Measurements from ENCODE around the gene GLOD5. TPM values are rescaled to one million over a fixed set of nuclear protein-coding genes. Genes with fewer than 3 reads are reported as not detected.
A peak's percentile ranks its signal among the peaks of the same experiment; 100 is the strongest.

GLOD5 gene
- not detected in 2 replicates for total RNA-seq (2022)
- Bru-seq, nascent RNA = not detected
- not detected for BruChase-seq, experiment 1, labeled RNA remaining after a 6-hour chase
- not detected for BruChase-seq, experiment 2, labeled RNA remaining after a 2-hour chase
- long read RNA-seq = 0 reads

- POLR2A ChIA-PET = no interaction called here
- TF ChIP-seq CTCF (IDR thresholded peaks at IDR 0.05; ENCODE audit: unreplicated experiment) = peak; percentile 17
- intact Hi-C loops (cut with micrococcal nuclease) = loop anchor here (2.0 to 5.0 kb wide), 2 partner anchors 150 to 281 kb away; partner anchors contain the start of genes SLC35A2 and TFE3
- Mint-ChIP-seq H3K36me3 (ENCODE audit: insufficient read depth, unreplicated experiment) (no peaks in the 10 kb centered on the region), H3K4me1 (ENCODE audit: insufficient read depth, unreplicated experiment) (no peaks in the 10 kb centered on the region), H3K9me3 (ENCODE audit: unreplicated experiment) (no peaks in the 10 kb centered on the region), H3K27me3 (ENCODE audit: insufficient read depth, unreplicated experiment) (peaks cover 11% of the 10 kb centered on the region), H3K27ac (ENCODE audit: low read depth, unreplicated experiment) (peak within 1 kb of the TSS; percentile 65), H3K4me3 (ENCODE audit: unreplicated experiment) (no peak within 1 kb of the TSS)
- peak; percentile 69 for DNase-seq (ENCODE audit: unreplicated experiment)
- CTCF ChIA-PET = interaction anchor here (0.6 to 1.5 kb wide), 10 partner anchors 26 to 1337 kb away, joined by 3 to 6 read pairs (median 4); partner anchors contain the start of gene SLC35A2
- BruUV-seq (replicated peaks) = no TSS peak
Observed at GRCh38 chrX:48761674-48762471, at the start of gene GLOD5. TSS of gene GLOD5 (plus strand) at chrX:48761747. CDS start at chrX:48761791, 44 bp downstream.

GRCh38 chrX:48711929-48712505 is 49.5 kb upstream of the GLOD5 start:
- Mint-ChIP-seq H3K36me3 (ENCODE audit: insufficient read depth, unreplicated experiment) (no peaks in the 10 kb centered on the region), H3K4me3 (ENCODE audit: unreplicated experiment) (no peak overlapping the region), H3K27me3 (ENCODE audit: insufficient read depth, unreplicated experiment) (no peaks in the 10 kb centered on the region), H3K27ac (ENCODE audit: low read depth, unreplicated experiment) (no peak overlapping the region), H3K9me3 (ENCODE audit: unreplicated experiment) (peaks cover 8% of the 10 kb centered on the region), H3K4me1 (ENCODE audit: insufficient read depth, unreplicated experiment) (peaks cover 18% of the 10 kb centered on the region)
- intact Hi-C loops (cut with micrococcal nuclease) = no loop called here
- DNase-seq (ENCODE audit: unreplicated experiment) = no peak
- no TSS peak for BruUV-seq (replicated peaks)
- CTCF ChIA-PET = interaction anchor here (1.8 kb wide), 1 partner anchor 64 kb away, joined by 5 read pairs; no protein-coding TSS in a partner anchor
- TF ChIP-seq CTCF (IDR thresholded peaks at IDR 0.05; ENCODE audit: unreplicated experiment) = no peak
- POLR2A ChIA-PET = no interaction called here

- H3K9me3 Mint-ChIP-seq (ENCODE audit: unreplicated experiment) = peaks cover 16% of the 10 kb centered on the region
- H3K27ac Mint-ChIP-seq (ENCODE audit: low read depth, unreplicated experiment) = no peak overlapping the region
- H3K27me3 Mint-ChIP-seq (ENCODE audit: insufficient read depth, unreplicated experiment) = no peaks in the 10 kb centered on the region
- ChIA-PET CTCF (no interaction called here), POLR2A (no interaction called here)
- H3K4me1 Mint-ChIP-seq (ENCODE audit: insufficient read depth, unreplicated experiment) = peaks cover 18% of the 10 kb centered on the region
- no peak for DNase-seq (ENCODE audit: unreplicated experiment)
- H3K4me3 Mint-ChIP-seq (ENCODE audit: unreplicated experiment) = no peak overlapping the region
- no peaks in the 10 kb centered on the region for H3K36me3 Mint-ChIP-seq (ENCODE audit: insufficient read depth, unreplicated experiment)
- no peak for TF ChIP-seq CTCF (IDR thresholded peaks at IDR 0.05; ENCODE audit: unreplicated experiment)
- intact Hi-C loops (cut with micrococcal nuclease) = no loop called here
- no TSS peak for BruUV-seq (replicated peaks)
Observed at GRCh38 chrX:48713847-48714246, 47.7 kb upstream of the GLOD5 start.

GRCh38 chrX:48714573-48714972 is 47.0 kb upstream of the GLOD5 start:
- BruUV-seq (replicated peaks) = no TSS peak
- Mint-ChIP-seq H3K4me3 (ENCODE audit: unreplicated experiment) (no peak overlapping the region), H3K27me3 (ENCODE audit: insufficient read depth, unreplicated experiment) (no peaks in the 10 kb centered on the region), H3K36me3 (ENCODE audit: insufficient read depth, unreplicated experiment) (no peaks in the 10 kb centered on the region), H3K27ac (ENCODE audit: low read depth, unreplicated experiment) (no peak overlapping the region), H3K4me1 (ENCODE audit: insufficient read depth, unreplicated experiment) (peaks cover 18% of the 10 kb centered on the region), H3K9me3 (ENCODE audit: unreplicated experiment) (peaks cover 16% of the 10 kb centered on the region)
- no peak for TF ChIP-seq CTCF (IDR thresholded peaks at IDR 0.05; ENCODE audit: unreplicated experiment)
- no peak for DNase-seq (ENCODE audit: unreplicated experiment)
- intact Hi-C loops (cut with micrococcal nuclease) = no loop called here
- ChIA-PET POLR2A (no interaction called here), CTCF (no interaction called here)

Measured in MCF 10A (cell line).